HG02885 (cell line): ENCODE measurements around the gene RSPH3.
A peak's percentile ranks its signal among the peaks of the same experiment; 100 is the strongest.
"Not testable (repeated sequence)": the region's sequence is repeated elsewhere in the genome, so short reads cannot be mapped to it uniquely, and the experiment has no call there.

Experiments used
- ATAC-seq: cut with Tn5 transposase; IDR thresholded peaks from one replicate; pipeline ENCODE4 v1.9.1; 2021; ENCODE audit warnings: mild to moderate bottlenecking; ENCODE audit not compliant: unreplicated experiment, poor library complexity

RSPH3 gene

GRCh38 chr6:159025224-159025623, 25.2 kb upstream of the RSPH3 start:
- not testable (repeated sequence) for ATAC-seq

DNA sequence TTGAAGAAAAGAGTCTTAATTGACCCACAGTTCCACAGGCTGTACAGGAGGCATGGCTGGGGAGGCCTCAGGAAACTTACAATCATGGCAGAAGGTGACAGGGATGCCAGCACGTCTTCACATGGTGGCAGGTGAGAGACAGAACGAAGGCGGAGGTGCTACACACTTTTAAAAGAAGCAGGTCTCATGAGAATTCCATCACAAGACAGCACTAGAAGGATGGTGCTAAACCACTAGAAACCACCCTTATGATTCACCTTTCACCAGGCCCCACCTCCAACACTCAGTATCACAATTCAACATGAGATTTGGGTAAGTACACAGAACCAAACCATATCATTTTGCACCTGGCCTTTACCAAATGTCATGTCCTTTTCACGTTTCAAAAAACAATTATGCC, 23.9 kb upstream of the RSPH3 start:
- ATAC-seq, result no peak

- ATAC-seq, result no peak
Measured at GRCh38 chr6:159020011-159020410, 20.0 kb upstream of the RSPH3 start.

- ATAC-seq, result no peak
Measured at GRCh38 chr6:159017757-159018559, 18.0 kb upstream of the RSPH3 start.

- no peak for ATAC-seq
Measured at GRCh38 chr6:159014406-159014805, 14.4 kb upstream of the RSPH3 start.

DNA sequence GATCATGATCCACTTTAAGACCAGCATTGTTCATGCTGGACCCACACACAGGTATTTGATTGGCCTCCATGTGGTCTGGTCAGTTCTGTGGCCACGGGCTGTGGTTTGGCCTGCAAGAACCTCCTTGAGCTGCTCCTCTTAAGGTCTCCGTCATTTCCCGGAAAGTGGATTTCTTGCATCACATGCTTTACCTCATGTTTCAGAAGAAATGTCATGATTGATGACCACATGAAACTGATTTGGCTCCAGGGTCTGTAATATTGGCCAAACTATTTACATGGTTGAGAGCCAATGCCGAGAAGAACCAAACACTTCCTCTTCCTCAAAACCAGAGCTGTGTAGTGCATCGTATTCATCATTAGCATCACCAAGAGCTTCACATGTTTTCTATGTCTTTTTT, 13.2 kb upstream of the RSPH3 start:
- no peak for ATAC-seq

GRCh38 chr6:159012201-159012600, 12.2 kb upstream of the RSPH3 start:
- no peak for ATAC-seq

GRCh38 chr6:159010037-159010612, 10.1 kb upstream of the RSPH3 start:
- ATAC-seq, result not testable (repeated sequence)

DNA sequence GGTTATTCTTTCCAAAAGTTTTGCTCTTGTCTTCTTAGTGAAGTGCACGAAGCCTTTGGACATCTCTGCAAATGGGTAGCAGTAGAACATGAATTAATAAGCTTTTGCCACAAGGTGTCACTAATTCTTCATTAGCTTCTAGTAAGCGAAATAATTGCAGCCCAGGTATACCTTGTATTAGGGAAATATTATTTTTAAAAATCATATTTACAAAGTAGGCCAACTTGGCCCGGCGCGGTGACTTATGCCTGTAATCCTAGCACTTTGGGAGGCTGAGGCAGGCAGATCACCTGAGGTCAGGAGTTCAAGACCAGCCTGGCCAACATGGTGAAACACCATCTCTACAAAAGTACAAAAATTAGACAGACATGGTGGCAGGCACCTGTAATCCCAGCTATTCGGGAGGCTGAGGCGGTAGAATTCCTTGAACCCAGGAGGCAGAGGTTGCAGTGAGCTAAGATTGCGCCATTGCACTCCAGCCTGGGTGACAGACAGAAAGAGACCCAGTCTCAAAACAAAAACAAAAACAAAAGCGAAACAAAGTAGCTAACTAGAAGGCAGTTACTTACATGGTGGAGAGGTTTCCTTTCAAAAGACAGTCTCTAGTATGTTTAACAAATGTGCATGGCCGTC, 8.8 kb upstream of the RSPH3 start:
- peak; percentile 68 for ATAC-seq

DNA sequence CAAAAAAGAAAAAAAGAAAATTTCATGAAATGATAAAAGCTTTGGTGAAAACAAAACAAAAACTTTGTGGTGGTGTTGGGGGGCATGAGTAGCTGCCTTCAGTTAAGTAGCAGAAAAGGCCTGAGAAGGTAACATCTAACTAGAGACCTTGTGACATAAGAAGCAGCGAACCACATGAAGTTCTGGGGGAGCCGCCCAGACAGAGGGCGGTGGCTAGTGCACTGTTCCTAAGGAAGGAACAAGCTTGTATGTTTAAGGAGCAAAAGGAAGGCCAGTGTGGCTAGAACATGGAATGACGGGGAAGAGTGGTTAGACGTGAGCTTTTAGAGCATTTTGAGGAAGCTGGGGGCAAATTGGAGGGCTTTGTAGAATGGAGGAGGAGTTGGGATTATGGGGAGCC, 7.5 kb upstream of the RSPH3 start:
- no peak for ATAC-seq

DNA sequence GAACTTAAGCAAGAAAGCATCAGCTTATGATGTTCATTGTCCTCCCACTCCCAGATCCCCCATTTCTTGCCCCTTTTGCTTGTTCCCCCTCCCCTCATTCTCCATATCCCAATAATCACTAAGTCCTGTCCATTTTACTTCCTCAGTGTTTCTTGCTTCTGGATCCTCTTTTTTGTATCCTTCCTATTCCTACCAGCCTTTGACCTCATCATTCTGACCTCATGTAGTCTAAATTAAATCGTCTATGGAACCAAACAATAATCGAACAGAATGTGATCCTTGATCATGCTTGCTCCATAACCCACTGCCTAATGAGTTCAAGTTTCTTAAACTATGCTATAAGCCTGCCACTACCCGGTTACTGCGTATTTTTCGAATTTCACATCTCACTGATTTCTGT, 5.4 kb upstream of the RSPH3 start:
- no peak for ATAC-seq

DNA sequence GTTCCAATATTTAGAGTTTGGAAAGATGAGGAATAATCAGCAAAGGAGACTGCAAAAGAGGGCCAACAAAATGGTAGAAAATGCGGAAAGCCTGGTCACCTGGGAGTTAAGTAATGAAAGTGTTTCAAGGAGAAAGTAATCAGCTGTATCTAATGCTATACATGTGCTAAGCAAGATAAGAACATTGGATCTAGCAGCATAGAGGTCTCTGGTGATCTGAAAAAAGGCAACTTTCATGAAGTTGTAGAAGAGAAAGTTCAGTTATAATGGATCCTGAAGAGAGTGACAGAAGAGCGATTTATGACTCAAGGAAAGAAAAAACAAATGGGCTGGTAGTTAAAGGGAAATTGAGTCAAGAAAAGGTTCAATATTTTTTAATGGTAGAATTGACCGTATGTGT, 4.6 kb upstream of the RSPH3 start:
- no peak for ATAC-seq

- ATAC-seq, result no peak
Measured at GRCh38 chr6:159002432-159003155, 2.6 kb upstream of the RSPH3 start.

DNA sequence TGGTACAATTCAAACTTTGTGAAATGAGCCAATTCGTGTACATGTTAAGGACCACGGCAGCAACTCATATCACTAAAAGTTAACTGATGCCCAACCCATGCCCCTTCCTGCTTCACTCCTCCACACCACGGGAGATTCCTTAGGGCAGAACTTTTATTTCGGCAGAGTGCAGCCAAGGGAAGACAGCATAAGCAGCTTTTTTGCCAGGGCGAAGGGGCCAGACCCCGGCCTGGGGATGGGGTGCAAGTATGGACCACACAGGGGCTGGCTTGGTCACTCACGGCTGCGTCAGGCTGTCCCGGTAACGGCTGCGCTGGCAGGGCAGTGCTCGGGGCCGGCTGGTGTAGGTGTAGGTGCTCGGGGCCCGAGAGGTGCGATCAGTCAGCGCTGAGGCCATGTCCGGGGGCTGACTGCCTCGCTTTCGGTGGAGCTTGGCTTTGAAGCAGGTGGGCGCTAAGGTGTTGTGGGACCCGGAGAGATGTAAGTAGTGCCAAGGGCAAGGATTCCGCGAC, 792 bp downstream of the RSPH3 start:
- ATAC-seq, result peak; percentile 38

DNA sequence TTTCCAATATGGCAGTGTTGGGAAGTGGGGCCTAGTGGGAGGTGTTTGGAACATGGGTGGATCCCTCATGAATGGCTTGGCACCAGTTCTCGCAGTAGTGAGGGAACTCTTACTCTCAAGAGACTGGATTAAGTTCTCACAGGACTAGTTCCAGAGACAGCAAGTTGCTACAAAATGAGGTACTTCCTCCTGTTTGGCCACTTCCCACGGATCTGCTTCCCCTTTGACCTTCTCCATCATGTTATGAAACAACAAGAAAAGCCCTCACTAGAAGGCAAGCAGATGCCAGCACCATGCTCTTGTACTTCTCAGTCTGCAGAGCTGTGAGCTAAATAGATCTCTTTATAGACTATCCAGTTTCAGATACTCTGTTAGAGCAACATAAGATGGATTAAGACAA, 3.1 kb downstream of the RSPH3 start:
- ATAC-seq, result no peak

- ATAC-seq, result no peak
Measured at GRCh38 chr6:158993639-158994038, 6.4 kb downstream of the RSPH3 start.

DNA sequence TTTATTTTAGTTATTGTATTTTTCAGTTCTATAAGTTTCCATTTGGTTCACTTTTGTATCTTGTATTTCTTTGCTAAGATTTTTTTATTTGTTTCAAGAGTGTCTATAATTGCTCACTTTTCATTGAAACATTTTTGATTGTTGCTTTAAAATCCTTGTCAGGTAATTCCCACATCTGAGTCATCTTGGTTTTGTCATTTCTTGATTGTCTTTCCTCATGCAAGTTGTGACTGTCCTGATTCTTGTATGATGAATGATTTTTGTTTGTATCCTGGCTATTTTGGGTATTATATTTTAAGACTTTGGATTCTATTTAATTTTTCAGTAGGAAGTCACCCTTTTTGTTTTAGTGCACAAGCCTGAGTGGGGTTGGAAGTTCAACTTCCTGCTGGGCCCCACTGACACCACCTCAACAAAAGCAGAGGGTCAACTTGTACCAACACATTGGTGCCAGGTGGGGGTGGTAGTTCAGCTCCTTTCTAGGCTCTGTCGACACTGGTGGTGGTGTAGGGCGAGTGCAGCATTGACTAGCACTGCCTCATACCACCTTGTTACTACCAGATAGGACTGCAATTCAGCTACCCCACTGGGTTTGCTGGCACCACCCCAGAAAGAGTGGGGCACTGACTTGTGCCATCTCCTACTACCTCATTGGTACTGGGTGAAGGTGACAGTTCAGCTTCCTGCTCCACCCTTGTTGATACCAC, 8.8 kb downstream of the RSPH3 start:
- no peak for ATAC-seq

DNA sequence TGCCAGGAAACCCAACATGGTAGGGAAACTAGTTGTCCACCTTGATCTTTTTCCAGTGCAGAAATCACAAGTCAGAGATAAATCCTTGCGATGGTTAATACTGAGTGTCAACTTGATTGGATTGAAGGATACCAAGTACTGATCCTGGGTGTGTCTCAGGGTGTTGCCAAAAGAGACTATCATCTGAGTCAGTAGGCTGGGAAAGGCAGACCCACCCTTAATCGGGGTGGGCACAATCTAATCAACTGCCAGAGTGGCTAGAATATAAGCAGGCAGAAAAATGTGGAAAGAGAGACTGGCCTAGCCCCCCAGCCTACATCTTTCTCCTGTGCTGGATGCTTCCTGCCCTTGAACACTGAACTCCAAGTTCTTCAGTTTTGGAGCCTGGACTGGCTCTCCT, 10.3 kb downstream of the RSPH3 start:
- ATAC-seq, result not testable (repeated sequence)

GRCh38 chr6:158988477-158988876, 11.5 kb downstream of the RSPH3 start:
- no peak for ATAC-seq

DNA sequence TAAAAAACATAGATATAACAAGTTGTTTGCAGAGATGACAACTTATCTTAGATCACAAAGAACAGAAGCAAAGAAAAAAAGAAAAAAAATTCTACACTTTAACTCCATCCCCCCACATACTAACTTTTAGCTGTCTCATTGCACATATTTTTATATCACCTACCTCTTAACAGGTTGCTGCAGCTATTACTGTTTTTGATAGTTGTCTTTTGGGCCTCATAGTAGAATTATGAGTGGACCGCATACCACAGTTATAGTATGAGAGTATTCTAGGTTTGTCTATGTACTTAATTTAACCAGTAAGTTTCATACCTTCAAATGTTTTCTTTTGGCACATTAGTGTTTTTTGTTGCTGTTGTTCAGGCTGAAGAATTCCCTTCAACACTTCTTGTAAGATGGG, 12.3 kb downstream of the RSPH3 start:
- no peak for ATAC-seq
